ENCODE measurements around the gene KCNK7.

GRCh38 chr11:65545853-65546216 is 49.8 kb downstream of the KCNK7 start:
- TF ChIP-seq SIN3A (IDR thresholded peaks at IDR 0.05; ENCODE audit: borderline replicate concordance, insufficient read depth, low read depth, low read length) (no peak), CTCF (IDR thresholded peaks at IDR 0.05) (no peak), POLR2AphosphoS5 (IDR thresholded peaks at IDR 0.05; ENCODE audit: low read depth, low read length) (no peak)

All from Panc1 (cell line).